ENCODE results near the gene NOD1.

DNA sequence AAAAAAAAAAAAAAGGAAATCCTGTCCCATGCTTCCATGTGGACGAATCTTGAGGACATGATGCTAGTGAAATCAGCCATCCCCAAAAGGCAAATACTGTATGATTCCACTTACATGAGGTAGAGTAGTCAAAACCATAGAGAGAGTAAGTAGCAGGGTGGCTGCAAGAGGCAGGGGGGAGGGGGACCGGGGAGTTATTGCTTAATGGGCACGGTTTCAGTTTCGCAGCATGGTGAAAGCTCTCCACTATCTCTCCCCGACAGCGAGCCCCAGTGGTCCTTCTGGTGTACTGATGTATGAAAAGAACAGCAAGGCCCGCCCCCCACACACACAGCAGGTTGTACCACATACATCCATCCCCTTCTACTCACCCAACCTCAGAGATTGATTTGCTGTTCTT is 32.8 kb downstream of the NOD1 start:
- TF ChIP-seq EZH2 (IDR thresholded peaks at IDR 0.05; ENCODE audit: borderline replicate concordance, insufficient read depth, low read depth, low read length, poor library complexity, severe bottlenecking) = no peak
- TF ChIP-seq, protein P1, sequence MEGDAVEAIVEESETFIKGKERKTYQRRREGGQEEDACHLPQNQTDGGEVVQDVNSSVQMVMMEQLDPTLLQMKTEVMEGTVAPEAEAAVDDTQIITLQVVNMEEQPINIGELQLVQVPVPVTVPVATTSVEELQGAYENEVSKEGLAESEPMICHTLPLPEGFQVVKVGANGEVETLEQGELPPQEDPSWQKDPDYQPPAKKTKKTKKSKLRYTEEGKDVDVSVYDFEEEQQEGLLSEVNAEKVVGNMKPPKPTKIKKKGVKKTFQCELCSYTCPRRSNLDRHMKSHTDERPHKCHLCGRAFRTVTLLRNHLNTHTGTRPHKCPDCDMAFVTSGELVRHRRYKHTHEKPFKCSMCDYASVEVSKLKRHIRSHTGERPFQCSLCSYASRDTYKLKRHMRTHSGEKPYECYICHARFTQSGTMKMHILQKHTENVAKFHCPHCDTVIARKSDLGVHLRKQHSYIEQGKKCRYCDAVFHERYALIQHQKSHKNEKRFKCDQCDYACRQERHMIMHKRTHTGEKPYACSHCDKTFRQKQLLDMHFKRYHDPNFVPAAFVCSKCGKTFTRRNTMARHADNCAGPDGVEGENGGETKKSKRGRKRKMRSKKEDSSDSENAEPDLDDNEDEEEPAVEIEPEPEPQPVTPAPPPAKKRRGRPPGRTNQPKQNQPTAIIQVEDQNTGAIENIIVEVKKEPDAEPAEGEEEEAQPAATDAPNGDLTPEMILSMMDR (IDR thresholded peaks at IDR 0.05) = peak; percentile 71
